Right lobe of liver (tissue), 4 donors: ENCODE data around the gene SCUBE1.

Experiments used
- CTCF ChIP-seq, 4 donors: fragments of 200-600 bp in 3 of 4; fragments of 450-650 bp in 1 of 4; IDR thresholded peaks; one replicate each; pipeline versions ENCODE4 v1.5.1 to v1.8.0; 2016 to 2022; ENCODE audit warnings: antibody characterized with exemption in 4 of 4, mild to moderate bottlenecking in 2 of 4
- POLR2A ChIP-seq: fragments of 450-650 bp; IDR thresholded peaks from one replicate; pipeline ENCODE4 v1.6.1; 2017; ENCODE audit warnings: antibody characterized with exemption, mild to moderate bottlenecking
- donor health status: DM: no; HTN: no; CAD: no.
- donor health status: DM: no; HTN: no; CAD: no.
- donor health status: DM: no; HTN: yes; CAD: no.

- TF ChIP-seq POLR2A, result no peak
- no peak for TF ChIP-seq CTCF (IDR thresholded peaks at IDR 0.05)
Measured at GRCh38 chr22:43292630-43293018, 50.5 kb downstream of the SCUBE1 start.
